ENCODE data around the gene KDELR1. TPM values are rescaled to one million over a fixed set of nuclear protein-coding genes. Genes with fewer than 3 reads are reported as not detected.

The KDELR1 gene
- total and polyA plus RNA-seq, 2 donors (not counting 3 experiments of a cell fraction or from before 2014, with no cell fraction given), result 199 to 224 TPM

GRCh38 chr19:48395170-48395455 is 3.8 kb upstream of the KDELR1 start:
- Histone ChIP-seq H3K4me1 (ENCODE audit: control insufficient read depth, extremely low read depth, insufficient read depth, low read length) (peaks cover 12% of the 10 kb centered on the region), H3K4me3 (replicated peaks in 1 of 3; ENCODE audit: insufficient read depth in 1 of 3, low read depth in 1 of 3, low read length in 3 of 3) (no peak overlapping the region), H4K20me1 (replicated peaks; ENCODE audit: control insufficient read depth, extremely low read depth, insufficient read depth, low read length) (no peaks in the 10 kb centered on the region), H3K27me3 (ENCODE audit: control insufficient read depth in 2 of 2, insufficient read depth in 2 of 2, low read length in 2 of 2) (peaks cover 21 to 33% of the 10 kb centered on the region in 2 experiments), H3K79me2 (ENCODE audit: control insufficient read depth, insufficient read depth, low read length) (peaks cover 12% of the 10 kb centered on the region), H2AFZ (ENCODE audit: low read depth, low read length) (no peak overlapping the region), H3K4me2 (ENCODE audit: insufficient read depth, low read length) (no peak overlapping the region), H3K27ac (ENCODE audit: insufficient read depth, low read depth, low read length) (no peak overlapping the region), H3K9me1 (replicated peaks; ENCODE audit: control insufficient read depth, extremely low read depth, insufficient read depth, low read length) (no peaks in the 10 kb centered on the region), H3K36me3 (ENCODE audit: control insufficient read depth in 2 of 2, extremely low read depth in 1 of 2, insufficient read depth in 2 of 2, low read length in 2 of 2) (no peaks in the 10 kb centered on the region), H3K9ac (replicated peaks; ENCODE audit: extremely low read depth, insufficient read depth, low read length) (no peak overlapping the region), H3K9me3 (replicated peaks; ENCODE audit: control insufficient read depth, insufficient read depth, low read length) (no peaks in the 10 kb centered on the region)
- intact Hi-C loops (cut with micrococcal nuclease), result loop anchor here (5.0 kb wide), 1 partner anchor 87 kb away; no protein-coding TSS in a partner anchor
- POLR2A ChIA-PET, result no interaction called here
- TF ChIP-seq, protein P1, sequence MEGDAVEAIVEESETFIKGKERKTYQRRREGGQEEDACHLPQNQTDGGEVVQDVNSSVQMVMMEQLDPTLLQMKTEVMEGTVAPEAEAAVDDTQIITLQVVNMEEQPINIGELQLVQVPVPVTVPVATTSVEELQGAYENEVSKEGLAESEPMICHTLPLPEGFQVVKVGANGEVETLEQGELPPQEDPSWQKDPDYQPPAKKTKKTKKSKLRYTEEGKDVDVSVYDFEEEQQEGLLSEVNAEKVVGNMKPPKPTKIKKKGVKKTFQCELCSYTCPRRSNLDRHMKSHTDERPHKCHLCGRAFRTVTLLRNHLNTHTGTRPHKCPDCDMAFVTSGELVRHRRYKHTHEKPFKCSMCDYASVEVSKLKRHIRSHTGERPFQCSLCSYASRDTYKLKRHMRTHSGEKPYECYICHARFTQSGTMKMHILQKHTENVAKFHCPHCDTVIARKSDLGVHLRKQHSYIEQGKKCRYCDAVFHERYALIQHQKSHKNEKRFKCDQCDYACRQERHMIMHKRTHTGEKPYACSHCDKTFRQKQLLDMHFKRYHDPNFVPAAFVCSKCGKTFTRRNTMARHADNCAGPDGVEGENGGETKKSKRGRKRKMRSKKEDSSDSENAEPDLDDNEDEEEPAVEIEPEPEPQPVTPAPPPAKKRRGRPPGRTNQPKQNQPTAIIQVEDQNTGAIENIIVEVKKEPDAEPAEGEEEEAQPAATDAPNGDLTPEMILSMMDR (IDR thresholded peaks at IDR 0.05; ENCODE audit: extremely low read depth in 1 of 2, insufficient read depth in 1 of 2, low read depth in 1 of 2, low read length in 2 of 2), result no peak
- peak; percentile 41 for TF ChIP-seq EZH2 (IDR thresholded peaks at IDR 0.05; ENCODE audit: borderline replicate concordance, low read depth, low read length, severe bottlenecking)
- TF ChIP-seq, protein P2, sequence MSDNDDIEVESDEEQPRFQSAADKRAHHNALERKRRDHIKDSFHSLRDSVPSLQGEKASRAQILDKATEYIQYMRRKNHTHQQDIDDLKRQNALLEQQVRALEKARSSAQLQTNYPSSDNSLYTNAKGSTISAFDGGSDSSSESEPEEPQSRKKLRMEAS (IDR thresholded peaks at IDR 0.05; ENCODE audit: insufficient read depth, insufficient read length), result no peak
- BruUV-seq (replicated peaks), result no TSS peak
- CTCF ChIA-PET, result interaction anchor here (1.0 to 1.4 kb wide), 2 partner anchors 50 to 81 kb away, joined by 4 to 6 read pairs; no protein-coding TSS in a partner anchor
- FAIRE-seq (no peak), DNase-seq (ENCODE audit: low read depth, low spot score) (no peak)
- dilution Hi-C loops (cut with MboI; ENCODE audit: extremely low pct_ligation_motif_present, low sequenced_read_pairs), result no loop called here
